Stimulated activated CD8-positive, alpha-beta memory T cell treated with anti-CD3 and anti-CD28 coated beads, Interleukin-2, amount 100 ng/mL, for 48 hours (primary cell): ENCODE measurements around the gene CTDSPL.
"Not testable (repeated sequence)": the region's sequence is repeated elsewhere in the genome, so short reads cannot be mapped to it uniquely, and the experiment has no call there.

ENCODE experiments used
- DNase-seq, 2 donors: peaks; one replicate each; pipeline ENCODE4 v3.0.0-alpha.2; 2020; ENCODE audit warnings: low read depth in 2 of 2

The CTDSPL gene

DNA sequence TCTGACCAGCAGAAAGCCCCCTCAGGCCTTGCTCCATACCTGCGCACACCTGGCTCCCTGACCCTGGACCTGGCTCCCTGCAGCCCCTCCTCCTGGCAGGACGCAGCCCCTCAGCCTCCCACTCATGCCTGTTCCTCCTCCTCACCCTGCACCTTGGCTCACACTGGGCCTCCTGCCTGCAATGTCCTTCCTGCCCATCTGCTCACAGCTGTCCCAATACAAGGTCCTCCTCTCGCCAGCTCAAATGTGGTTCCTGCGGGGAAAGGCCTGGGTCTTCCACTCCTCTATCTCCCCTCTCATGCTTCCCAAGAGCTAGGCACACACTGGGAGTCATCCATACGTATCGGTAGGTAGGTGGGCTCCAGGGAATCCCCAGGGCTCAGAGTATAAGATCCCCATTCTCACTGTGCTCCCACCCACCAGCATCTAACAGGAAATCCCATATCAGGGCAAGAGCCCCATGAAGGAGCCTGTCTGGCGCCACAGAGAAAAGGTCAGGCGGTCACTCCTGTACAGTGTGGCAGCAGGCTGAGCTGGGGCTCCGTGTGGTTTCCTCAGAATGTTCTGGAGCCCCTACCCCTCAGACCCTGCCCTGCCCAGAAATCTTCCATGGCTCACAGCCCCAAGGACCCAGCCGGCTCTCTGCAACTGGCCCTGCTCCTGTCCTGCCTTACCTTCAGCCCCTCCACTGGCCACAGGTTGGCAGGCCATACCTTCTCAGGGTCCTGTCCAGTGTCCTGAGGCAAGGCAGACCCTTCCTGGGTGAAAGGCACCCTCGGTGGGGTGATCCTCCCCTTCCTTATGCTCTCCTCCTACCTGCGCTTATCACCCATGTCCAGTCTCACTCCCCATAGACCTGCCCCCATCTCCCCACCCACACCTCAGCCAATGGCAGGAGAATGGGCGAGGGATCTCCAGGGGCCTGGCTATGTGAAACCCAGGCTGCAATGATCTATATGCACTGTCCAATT, 156.9 kb downstream of the CTDSPL start:
- no peak for DNase-seq

DNA sequence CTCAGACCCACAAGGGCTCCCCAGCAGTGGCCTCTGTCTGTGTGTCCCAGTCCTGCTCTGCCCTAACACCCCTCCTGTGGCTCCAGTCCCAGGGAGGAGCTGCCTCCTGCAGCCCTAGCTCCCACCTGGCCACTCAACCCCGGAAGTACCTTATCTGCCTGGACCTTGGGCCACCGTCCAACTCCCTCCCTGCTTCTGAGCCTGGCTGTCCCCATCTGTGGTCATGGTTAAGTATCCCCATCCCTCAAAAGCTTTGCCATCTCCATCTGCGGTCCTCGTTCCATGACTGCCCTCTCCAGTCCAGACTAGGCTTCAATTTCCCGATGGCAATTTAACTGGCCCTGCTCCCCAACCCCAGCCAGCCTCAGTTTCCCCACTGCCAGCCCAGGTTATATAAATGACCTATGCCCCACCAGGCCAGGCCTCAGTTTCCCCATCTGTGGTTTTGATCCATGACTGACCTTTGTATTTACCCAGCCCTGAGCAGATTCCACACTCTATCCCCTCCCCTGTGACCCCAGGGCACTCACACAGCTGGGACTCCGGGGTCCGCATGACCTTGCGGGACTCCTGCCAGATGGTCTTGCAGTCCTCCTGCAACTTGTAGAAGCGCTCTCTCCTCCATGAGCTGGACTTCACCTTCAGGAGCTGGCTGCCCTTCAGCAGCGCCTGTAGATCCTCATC, 158.1 kb downstream of the CTDSPL start:
- no peak for DNase-seq

- DNase-seq, result no peak
Observed at GRCh38 chr3:38020342-38020726, 158.7 kb downstream of the CTDSPL start.

DNA sequence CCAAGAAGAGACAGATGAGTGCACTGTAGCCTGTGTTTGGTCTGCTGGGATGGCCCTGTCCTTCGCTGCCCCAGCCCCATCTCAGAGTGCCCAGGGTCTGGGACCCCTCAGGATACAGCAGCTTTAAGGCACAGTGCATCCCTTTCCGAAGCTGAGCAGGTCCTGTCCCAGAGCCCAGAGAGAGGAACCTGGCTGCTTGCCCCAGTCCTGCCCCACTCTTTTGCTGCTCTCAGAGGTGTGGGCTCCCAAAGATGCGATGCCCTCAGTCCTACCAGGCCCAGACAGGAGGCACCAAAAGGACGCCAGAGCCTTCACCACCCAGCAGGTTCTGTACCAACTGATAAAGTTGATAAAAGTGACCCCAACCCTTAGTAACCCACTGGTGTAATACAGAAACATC, 159.5 kb downstream of the CTDSPL start:
- DNase-seq, result no peak

- no peak for DNase-seq
Observed at GRCh38 chr3:38022301-38022700, 160.6 kb downstream of the CTDSPL start.

GRCh38 chr3:38022896-38023709, 161.4 kb downstream of the CTDSPL start:
- DNase-seq, result no peak

GRCh38 chr3:38026856-38027255, 165.2 kb downstream of the CTDSPL start:
- no peak for DNase-seq

DNA sequence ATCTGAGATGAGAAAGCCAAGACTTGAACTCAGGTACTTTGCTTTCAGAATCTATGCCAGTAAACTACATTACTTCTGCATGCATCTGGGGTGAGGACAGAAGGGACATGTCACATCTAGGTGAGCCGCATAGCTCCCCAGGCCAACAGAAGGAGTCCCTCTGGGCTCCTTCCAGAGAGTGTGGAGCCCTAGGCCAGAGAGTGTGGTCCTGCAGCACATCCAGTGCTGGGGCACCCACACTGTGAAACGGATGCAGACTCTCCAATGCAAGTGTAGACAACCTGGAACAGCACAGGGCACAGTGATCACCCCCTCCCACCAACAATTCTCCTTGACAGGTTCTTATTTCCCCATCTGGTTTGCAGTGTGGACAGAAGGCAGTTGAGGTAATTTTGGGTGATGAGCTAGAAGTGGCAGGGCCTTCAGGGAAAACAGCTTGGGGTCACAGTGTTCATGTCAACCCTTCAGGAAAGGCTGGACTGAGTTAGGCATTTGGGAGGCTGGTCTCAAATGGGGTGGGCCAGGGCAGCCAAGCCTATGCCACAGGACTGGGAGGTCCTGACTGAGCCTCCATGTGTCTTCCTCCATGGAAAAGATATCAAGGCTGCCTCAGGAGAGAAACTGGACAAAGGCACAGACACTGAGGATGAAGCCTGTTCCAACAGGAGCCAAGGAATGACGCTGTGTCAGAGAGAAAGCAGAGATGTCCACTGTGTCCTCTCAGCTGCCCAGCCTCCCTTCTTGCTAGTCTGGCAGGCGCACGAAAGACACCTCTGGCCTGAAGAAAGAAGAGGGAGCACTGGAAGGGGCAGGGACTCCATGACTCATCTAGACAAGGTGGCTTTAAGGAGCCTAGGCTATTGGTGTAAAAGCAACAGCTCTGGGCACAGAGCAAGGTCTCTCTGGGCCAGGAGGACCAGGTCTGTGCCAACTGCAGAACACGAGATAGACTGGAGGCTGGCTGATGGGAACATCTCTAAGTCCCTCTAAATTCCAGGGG, 166.1 kb downstream of the CTDSPL start:
- DNase-seq, result no peak

GRCh38 chr3:38028621-38029361, 167.1 kb downstream of the CTDSPL start:
- no peak for DNase-seq

DNA sequence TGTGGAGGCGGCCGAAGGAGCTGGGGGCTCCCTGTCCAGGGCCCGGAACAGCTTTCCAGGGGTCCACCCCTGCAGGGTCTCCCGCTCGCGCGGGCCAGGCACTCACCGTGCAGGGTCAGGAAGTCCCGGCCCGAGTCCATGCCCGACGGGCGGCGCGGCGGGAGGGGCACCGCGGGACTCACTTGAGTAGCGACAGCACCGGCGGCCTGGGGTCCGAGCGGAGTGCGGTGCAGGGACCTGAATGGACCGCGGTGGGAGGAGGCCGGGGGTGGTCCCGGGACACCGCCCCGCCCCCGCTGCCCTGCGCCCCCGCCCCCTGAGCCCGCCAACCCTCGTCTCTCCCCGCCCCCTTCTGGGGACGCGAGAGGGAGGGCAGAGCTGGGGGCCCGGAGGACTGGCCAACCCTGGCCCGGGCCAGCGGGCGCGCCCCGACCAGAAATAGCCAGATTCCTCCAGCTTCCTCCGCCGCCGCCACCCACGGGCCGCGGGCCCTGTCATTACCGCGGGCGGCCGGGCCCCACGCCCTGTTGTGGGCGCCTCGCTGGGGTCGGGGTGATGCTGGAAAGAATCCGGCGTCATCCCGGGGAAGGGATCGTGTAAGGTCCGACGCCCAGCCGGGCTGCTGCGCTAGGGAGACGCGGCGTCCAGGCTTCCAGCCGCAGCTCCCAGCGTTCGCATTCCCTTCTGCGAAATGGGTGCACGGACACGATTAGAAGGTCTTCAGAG, 167.9 kb downstream of the CTDSPL start, which contains the start of gene PLCD1:
PLCD1 (minus strand) TSS at position 243 of the 726 bp plus-strand sequence; CDS start at position 140, 103 bp downstream.
- DNase-seq, result no peak

GRCh38 chr3:38030126-38031021, 168.7 kb downstream of the CTDSPL start:
- no peak for DNase-seq

DNA sequence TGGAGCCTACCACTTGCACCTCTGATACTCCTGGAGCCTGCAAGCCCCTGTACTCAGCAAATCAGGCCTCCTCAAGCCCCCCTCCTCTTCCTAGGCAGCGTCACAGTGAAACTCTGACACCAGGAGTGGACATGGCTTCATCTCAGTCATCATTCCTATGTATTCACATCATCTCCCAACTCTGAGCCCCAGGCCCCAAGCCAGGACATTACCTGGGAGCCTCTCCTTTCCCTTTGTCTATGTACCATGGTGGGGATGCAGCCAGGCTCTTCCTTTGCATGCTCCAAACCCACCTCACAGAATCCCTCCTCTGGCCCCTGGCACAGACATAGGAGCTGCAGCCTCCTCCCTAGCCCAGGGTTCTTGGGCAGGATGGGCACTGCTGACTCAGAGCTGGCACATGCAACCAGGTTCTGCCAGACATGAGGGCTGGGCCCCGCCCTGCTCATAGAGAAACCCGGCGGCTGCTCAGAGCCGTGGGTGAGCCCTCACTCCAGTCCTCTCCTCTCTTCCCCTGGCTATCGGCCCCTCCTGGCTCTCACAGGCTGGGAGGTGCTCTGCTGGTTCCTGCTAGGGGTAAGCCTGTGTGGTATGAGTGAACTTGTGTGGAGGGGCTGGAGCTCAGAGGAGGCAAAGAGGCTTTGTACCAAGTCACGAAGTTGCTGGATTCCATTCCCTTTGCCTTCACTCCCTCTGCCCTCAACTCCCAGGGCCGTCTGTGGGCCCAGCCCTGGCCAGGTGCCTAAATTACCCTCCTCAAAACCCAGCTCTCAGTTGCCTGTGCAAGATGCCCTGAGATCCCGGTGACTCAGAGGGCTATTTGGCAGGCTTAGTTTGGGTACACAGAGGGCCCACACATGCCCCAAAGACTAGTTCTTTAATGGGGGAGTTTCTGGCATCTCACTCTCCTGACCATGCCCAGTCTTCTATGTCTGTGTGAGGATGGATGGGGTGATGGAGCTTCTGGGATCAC, 169.6 kb downstream of the CTDSPL start:
- DNase-seq, result no peak

GRCh38 chr3:38032328-38032865, 170.7 kb downstream of the CTDSPL start:
- no peak for DNase-seq

DNA sequence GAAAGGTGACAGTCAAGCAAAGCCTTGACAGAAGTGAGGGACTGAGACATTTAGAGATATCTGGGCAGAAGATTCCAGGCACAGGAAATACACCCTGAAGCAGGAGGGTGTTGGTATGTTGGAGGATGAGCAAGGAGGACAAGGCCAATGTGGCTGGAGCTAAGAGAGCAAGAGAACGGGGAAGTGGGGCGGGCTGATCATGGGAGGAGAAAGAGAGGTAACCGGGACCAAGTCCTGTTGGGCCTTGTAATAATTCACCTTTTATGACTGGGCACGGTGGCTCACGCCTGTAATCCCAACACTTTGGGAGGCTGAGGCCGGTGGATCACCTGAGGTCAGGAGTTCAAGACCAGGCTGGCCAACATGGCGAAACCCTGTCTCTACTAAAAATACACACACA, 171.9 kb downstream of the CTDSPL start:
- DNase-seq, result not testable (repeated sequence)
